Upper lobe of right lung (tissue), 1 donor: ENCODE data around the gene PTOV1. TPM values are rescaled to one million over a fixed set of nuclear protein-coding genes. Genes with fewer than 3 reads are reported as not detected.
A peak's percentile ranks its signal among the peaks of the same experiment; 100 is the strongest.

ENCODE experiments used
- ATAC-seq: fragments of 200-7000 bp; cut with Tn5 transposase; one replicate; pipeline ENCODE4 v1.9.1; 2020; ENCODE audit warnings: mild to moderate bottlenecking, moderate library complexity
- DNase-seq: peaks from one replicate; pipeline ENCODE4 v3.0.0-alpha.2; 2020
- H3K27ac ChIP-seq: fragments of 200-600 bp; one replicate; pipeline ENCODE4 v1.8.0; 2022
- H3K27me3 ChIP-seq: fragments of 200-600 bp; one replicate; pipeline ENCODE4 v1.8.0; 2022; ENCODE audit warnings: mild to moderate bottlenecking
- H3K36me3 ChIP-seq: fragments of 200-600 bp; one replicate; pipeline ENCODE4 v1.8.0; 2022
- H3K4me1 ChIP-seq: fragments of 200-600 bp; one replicate; pipeline ENCODE4 v1.8.0; 2022
- H3K4me3 ChIP-seq: fragments of 200-600 bp; one replicate; pipeline ENCODE4 v1.8.0; 2022; ENCODE audit warnings: mild to moderate bottlenecking
- H3K9me3 ChIP-seq: fragments of 200-600 bp; one replicate; pipeline ENCODE4 v1.8.0; 2022
- CTCF ChIP-seq: fragments of 200-600 bp; IDR thresholded peaks from one replicate; pipeline ENCODE4 v1.8.0; 2022; ENCODE audit warnings: antibody characterized with exemption
- intact Hi-C: fragments of 100-400 bp; cut with DNase I; formaldehyde crosslinking; loops from one replicate; pipeline ENCODE4 v1.11.0; 2022
- total RNA-seq: library from RNA; stranded (reverse); fragmentation: NEBNext Ultra II Directional; extraction: Animal tissue kit (Norgen Biotek cat#: 25700); gene quantifications from one replicate; pipeline ENCODE4 v1.2.1, GENCODE V29; 2021
- donor health status: DM: no; HTN: yes; CAD: no; lungs with severe emphysema.

Gene PTOV1
- total RNA-seq, 1 donor from 2014 or later: 104 TPM

GRCh38 chr19:49805822-49806619 lies 44.9 kb upstream of the PTOV1 start:
- DNase-seq (no peak), ATAC-seq (no peak)
- H3K4me1 ChIP-seq: peaks cover 8% of the 10 kb centered on the region
- peaks cover 25% of the 10 kb centered on the region for H3K36me3 ChIP-seq
- no peak for TF ChIP-seq CTCF
- H3K4me3 ChIP-seq: no peak overlapping the region
- no peaks in the 10 kb centered on the region for H3K9me3 ChIP-seq
- no peaks in the 10 kb centered on the region for H3K27me3 ChIP-seq
- H3K27ac ChIP-seq: no peak overlapping the region
- intact Hi-C loops: no loop called here

- intact Hi-C loops: no loop called here
- Histone ChIP-seq H3K27ac (no peak overlapping the region), H3K4me3 (no peak overlapping the region), H3K9me3 (no peaks in the 10 kb centered on the region), H3K36me3 (peaks cover 21% of the 10 kb centered on the region), H3K27me3 (no peaks in the 10 kb centered on the region), H3K4me1 (peaks cover 8% of the 10 kb centered on the region)
- ATAC-seq (no peak), DNase-seq (no peak)
- TF ChIP-seq CTCF: no peak
Measured at GRCh38 chr19:49806620-49806959, 44.4 kb upstream of the PTOV1 start.

GRCh38 chr19:49807058-49807903 lies 43.7 kb upstream of the PTOV1 start:
- H3K9me3 ChIP-seq: no peaks in the 10 kb centered on the region
- ATAC-seq (no peak), DNase-seq (no peak)
- peaks cover 8% of the 10 kb centered on the region for H3K4me1 ChIP-seq
- no peak overlapping the region for H3K27ac ChIP-seq
- H3K36me3 ChIP-seq: peaks cover 16% of the 10 kb centered on the region
- no peak overlapping the region for H3K4me3 ChIP-seq
- TF ChIP-seq CTCF: no peak
- no peaks in the 10 kb centered on the region for H3K27me3 ChIP-seq
- intact Hi-C loops: no loop called here

- DNase-seq: no peak
- TF ChIP-seq CTCF: no peak
- intact Hi-C loops: no loop called here
- peaks cover 8% of the 10 kb centered on the region for H3K4me1 ChIP-seq
- H3K4me3 ChIP-seq: peak overlapping the region; percentile 78
- no peak for ATAC-seq
- peaks cover 8% of the 10 kb centered on the region for H3K36me3 ChIP-seq
- H3K9me3 ChIP-seq: no peaks in the 10 kb centered on the region
- H3K27me3 ChIP-seq: no peaks in the 10 kb centered on the region
- no peak overlapping the region for H3K27ac ChIP-seq
Measured at GRCh38 chr19:49807904-49808675, 42.9 kb upstream of the PTOV1 start.

GRCh38 chr19:49808711-49809159 lies 42.2 kb upstream of the PTOV1 start:
- peak; percentile 85 for ATAC-seq
- intact Hi-C loops: no loop called here
- peak overlapping the region; percentile 83 for H3K27ac ChIP-seq

More at GRCh38 chr19:49808711-49809159, 42.2 kb upstream of the PTOV1 start:
- Histone ChIP-seq H3K9me3 (no peaks in the 10 kb centered on the region), H3K4me3 (peak overlapping the region; percentile 78), H3K27me3 (no peaks in the 10 kb centered on the region), H3K4me1 (peaks cover 8% of the 10 kb centered on the region), H3K36me3 (peaks cover 1% of the 10 kb centered on the region)
- DNase-seq: peak; percentile 97
- no peak for TF ChIP-seq CTCF
